Hematopoietic multipotent progenitor cell treated with erythropoietin and hydrocortisone succinate and interleukin-3 and kit ligand, for 8 days (in vitro differentiated cells): ENCODE measurements around the gene GH2.
"Not testable (repeated sequence)": the region's sequence is repeated elsewhere in the genome, so short reads cannot be mapped to it uniquely, and the experiment has no call there.

Source experiments
- DNase-seq: peaks from one replicate; pipeline ENCODE4 v3.0.0-alpha.2; 2015

The GH2 gene

GRCh38 chr17:63910096-63910495 lies 28.4 kb upstream of the GH2 start:
- no peak for DNase-seq

DNA sequence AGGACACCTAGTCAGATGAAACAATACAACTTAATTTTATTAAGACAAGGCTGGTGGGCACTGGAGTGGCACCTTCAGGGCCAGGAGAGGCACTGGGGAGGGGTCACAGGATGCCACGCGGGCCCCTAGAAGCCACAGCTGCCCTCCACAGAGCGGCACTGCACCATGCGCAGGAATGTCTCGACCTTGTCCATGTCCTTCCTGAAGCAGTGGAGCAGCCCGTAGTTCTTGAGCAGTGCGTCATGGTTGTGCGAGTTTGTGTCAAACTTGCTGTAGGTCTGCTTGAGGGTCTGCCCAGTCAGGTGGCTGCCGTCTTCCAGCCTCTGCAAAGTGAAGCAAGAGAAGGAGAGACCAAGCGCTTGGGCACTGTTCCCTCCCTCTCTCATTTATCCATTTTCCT lies 27.8 kb upstream of the GH2 start:
- DNase-seq, result not testable (repeated sequence)

- peak; percentile 50 for DNase-seq
These were observed 25.5 kb upstream of the GH2 start for GRCh38 chr17:63907161-63907778.

- DNase-seq, result not testable (repeated sequence)
These were observed 23.1 kb upstream of the GH2 start for GRCh38 chr17:63904796-63905195.

GRCh38 chr17:63903787-63904201 lies 22.1 kb upstream of the GH2 start:
- peak; percentile 39 for DNase-seq

GRCh38 chr17:63901971-63902370 lies 20.2 kb upstream of the GH2 start:
- DNase-seq, result not testable (repeated sequence)

DNA sequence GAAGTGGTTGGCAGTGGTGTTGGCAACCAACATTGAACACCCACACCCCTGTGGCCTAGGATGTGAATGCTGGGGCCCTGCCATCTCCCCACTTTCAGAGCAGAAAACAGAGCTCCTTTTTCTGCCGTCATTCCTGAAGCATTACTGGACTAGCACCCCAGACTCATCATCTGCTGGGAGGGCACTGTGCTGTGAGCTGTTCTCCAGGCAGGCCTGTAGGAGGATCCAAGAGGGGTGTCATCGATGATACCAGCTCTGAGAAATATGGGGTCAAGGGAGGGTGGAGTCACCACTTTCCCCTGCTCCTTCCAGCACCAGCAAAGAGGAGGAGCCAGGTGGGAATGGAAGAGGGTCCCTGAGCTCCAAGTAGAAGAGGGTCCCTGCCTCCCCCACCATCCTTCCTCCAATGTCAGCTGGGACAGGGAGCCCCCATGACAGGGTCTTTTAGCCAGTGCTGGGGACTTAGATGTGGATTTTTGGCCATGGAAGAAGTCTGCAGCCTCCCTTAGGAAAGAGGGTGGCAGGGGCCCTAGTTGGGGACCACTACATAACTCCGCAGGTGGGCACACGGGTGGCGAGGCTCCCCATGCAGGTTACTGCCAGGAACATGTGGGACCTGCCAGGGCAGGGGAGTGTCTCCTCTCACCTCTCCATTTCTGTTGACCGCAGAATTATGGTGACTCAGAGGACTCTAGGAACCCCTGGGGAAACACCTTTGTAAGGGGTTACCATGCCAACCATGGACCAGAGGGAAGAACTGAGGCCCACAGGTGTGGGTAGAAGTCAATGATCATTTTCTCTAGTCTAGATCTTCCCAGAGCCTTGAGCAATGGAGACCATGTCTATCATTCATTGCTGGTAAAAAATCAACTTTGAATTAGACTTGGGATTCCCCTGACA lies 17.4 kb upstream of the GH2 start:
- DNase-seq, result not testable (repeated sequence)

DNA sequence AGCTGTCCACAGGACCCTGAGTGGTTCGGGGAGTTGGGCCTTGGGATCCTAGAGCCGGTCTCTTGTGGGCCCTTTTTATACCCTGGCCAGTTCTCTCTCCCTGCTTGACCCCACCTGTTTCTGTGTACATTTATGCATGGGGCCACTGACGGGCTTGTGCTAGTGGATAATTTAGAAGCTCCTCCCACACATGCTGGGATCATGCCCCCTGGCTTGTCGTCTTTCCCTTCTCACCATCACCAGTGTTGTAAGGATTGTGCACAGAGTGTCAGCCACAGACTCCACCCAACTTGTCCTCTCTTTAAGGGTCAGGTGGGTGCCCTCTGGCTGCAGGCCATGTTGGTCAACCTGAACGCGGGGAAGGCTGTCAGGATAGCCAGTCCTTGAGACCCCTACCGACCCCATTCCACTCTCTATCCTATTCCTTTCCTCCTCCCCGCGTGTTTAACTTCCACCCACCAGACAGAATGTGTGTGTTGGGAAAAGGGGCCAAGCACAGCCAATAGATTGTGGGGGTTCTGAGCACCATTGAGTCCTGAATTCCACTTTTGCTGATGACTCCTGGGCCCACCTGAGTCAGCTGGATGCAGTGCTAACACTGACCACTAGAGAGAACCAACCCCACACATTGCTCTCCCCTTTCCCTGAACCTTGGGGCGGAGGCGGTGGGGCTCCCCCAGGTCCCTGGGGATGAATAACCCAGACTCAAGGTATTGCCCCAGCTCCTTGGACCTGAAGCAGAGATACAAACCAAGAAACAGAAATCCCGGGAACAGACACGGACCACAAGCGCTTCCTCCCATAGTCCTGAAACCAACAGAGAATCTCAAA lies 15.0 kb upstream of the GH2 start, which contains the start of gene CSH1:
Gene CSH1 (minus strand): TSS at position 51 of the 831 bp plus-strand sequence. CDS start 63 bp downstream, outside the sequence.
- not testable (repeated sequence) for DNase-seq

- not testable (repeated sequence) for DNase-seq
These were observed 13.1 kb upstream of the GH2 start for GRCh38 chr17:63894821-63895220.

DNA sequence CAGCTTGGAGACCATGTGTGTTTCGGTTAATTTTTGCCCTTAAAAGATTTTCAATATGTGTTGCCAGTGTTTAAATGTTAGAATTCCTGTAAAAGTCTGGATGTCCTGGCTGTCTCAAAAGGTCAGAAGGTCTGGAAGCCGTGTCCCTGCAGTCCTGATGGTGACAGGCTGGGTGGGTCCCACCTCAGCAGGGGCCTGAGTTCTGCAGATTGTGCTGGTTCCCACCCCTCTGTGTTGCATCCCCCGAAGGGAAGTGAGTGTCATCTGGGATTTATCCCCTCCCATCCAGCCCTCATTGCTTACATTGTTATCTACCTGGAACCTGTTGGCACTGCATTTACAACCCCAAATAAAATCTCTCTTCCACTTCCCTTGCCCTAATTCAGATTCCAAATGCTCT lies 12.3 kb upstream of the GH2 start:
- not testable (repeated sequence) for DNase-seq

DNA sequence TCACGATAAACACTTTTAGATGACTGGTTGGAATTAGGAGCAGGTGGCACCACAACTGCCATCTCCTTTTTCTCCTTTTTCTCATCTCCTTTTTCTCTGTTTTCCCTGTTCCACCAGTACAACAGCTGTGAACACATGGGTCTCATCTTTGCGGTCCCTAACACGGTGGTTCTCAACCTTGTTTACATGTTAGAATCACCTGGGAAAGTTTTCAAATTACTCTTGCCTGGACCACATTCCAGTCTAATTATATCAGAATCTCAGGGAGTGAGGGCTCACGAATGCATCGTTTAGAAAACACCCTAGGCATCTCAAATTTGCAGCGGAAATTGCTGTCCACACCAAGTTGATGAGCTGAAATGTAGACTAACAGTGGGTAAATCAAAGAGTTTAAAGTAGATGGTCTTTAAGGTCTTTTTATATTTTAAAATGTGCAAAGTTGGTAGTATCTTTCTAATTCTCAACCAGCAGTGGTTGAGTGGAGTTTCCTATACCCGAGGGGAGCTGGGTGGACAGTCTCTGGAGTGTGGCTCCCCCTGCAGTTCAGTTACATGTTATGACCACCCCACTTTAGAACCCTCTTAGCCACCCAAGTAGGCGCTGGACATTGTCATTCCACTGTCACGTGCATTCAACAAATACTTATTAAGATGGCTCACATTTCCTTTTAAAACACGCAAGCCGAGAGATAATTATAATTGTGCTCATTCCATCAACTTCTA lies 10.7 kb upstream of the GH2 start:
- DNase-seq, result not testable (repeated sequence)

DNA sequence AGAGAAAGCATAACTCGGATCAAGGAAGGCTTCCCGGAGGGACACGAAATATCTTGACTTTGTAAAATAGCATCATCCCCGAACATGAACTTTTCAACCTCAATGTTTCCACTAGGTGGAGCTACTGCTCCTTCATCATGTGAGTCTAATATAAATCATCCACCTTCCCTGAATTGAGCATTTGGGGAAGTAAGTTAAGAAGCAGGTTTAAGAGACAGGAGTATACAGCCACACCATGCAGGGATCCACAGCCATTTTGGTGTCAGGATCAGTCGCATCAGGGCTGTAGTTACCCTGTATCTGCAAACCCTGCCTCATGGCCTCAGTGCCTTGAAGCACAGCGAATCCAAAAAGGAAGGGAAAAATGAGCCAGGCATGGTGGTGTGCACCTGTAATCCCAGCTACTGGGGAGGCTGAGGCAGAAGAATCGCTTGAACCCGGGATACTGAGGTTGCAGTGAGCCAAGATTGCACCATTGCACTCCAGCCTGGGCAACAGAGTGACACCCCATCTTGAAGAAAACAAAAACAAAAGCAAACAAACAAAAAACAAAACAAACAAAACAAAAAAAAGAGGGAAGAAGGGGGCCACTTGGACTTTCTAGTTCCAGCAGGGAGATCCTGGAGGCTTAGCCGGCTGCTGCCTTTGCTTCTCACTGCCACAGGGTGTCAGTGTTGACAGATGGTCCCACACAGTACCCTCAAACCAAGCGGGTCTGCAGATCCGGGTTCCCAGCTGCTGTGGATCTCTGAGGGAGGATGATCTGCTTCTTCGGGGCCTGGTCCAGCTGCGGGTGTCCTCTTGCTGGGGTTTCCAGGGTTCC lies 7.5 kb upstream of the GH2 start:
- peak; percentile 48 for DNase-seq

DNA sequence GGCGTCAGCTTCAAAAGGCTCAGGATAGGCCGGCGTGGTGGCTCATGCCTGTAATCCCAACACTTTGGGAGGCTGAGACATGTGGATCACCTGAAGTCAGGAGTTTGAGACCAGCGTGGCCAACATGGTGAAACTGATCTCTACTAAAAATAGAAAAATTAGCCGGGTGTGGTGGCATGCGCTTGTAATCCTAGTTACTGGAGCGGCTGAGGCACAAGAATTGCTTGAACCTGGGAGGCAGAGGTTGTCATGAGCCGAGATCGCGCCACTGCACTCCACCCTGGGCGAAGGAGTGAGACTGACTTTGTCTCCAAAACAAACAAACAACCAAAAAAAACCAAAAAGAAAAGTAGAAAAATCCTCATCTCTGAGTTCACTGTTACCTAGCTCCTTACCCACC lies 3.4 kb upstream of the GH2 start:
- not testable (repeated sequence) for DNase-seq

DNA sequence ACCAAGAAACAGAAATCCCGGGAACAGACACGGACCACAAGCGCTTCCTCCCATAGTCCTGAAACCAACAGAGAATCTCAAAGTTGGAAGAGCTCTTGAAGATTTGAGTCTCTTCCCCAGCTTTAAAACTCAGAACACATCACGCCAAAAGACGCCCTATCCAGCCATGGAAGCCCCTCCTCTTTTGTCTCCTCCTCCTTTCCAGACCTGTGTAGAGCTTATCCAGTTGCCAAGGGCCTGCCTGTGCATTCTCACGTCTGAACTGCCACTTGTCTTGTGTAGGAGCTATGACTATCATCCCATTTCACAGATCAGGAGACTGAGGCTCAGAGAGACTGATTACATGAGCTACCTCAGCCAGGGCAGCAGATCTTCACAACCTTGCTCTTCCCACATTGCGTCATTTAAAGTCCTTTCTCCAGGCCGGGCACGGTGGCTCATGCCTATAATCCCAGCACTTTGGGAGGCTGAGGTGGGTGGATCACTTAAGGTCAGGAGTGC lies 932 bp upstream of the GH2 start:
- not testable (repeated sequence) for DNase-seq

DNA sequence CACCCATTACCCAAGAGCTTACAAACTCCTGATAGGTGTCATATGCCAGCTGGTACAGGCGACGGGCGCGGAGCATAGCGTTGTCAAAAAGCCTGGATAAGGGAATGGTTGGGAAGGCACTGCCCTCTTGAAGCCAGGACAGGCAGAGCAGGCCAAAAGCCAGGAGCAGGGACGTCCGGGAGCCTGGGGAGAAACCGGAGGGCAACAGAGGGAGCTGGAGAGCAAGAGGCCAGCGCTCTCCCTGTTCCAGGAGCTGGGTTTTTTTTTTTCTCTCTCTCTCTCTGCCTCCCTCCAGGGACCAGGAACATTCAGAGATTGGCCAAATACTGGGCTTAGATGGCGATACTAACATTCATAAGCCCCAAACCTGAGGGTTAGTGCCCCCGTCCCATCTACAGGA lies 407 bp downstream of the GH2 start:
- DNase-seq, result not testable (repeated sequence)

- DNase-seq, result no peak
These were observed 1.0 kb downstream of the GH2 start for GRCh38 chr17:63880706-63881105.

- not testable (repeated sequence) for DNase-seq
These were observed 3.3 kb downstream of the GH2 start for GRCh38 chr17:63878413-63878812.

- DNase-seq, result not testable (repeated sequence)
These were observed 7.1 kb downstream of the GH2 start for GRCh38 chr17:63874693-63875092.

DNA sequence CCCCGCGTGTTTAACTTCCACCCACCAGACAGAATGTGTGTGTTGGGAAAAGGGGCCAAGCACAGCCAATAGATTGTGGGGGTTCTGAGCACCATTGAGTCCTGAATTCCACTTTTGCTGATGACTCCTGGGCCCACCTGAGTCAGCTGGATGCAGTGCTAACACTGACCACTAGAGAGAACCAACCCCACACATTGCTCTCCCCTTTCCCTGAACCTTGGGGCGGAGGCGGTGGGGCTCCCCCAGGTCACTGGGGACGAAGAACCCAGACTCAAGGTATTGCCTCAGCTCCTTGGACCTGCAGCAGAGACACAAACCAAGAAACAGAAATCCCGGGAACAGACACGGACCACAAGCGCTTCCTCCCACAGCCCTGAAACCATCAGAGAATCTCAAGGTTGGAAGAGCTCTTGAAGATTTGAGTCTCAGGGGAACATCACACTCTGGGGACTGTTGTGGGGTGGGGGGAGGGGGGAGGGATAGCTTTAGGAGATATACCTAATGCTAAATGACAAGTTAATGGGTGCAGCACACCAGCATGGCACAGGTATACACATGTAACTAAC lies 7.6 kb downstream of the GH2 start:
- not testable (repeated sequence) for DNase-seq

DNA sequence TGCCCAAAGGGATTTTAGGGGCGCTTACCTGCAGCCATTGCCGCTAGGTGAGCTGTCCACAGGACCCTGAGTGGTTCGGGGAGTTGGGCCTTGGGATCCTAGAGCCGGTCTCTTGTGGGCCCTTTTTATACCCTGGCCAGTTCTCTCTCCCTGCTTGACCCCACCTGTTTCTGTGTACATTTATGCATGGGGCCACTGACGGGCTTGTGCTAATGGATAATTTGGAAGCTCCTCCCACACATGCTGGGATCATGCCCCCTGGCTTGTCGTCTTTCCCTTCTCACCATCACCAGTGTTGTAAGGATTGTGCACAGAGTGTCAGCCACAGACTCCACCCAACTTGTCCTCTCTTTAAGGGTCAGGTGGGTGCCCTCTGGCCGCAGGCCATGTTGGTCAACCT lies 8.2 kb downstream of the GH2 start, which contains the start of gene CSH2:
Gene CSH2 (minus strand): TSS at position 101 of the 400 bp plus-strand sequence. CDS start 63 bp downstream, at position 38.
- DNase-seq, result not testable (repeated sequence)
